HepG2 (cell line): ENCODE results near the gene TNFRSF6B. TPM values are rescaled to one million over a fixed set of nuclear protein-coding genes. Genes with fewer than 3 reads are reported as not detected.

Experiments used
- HMG20A ChIP-seq: IDR thresholded peaks from 2 replicates; pipeline ENCODE4 v1.6.1; 2016; ENCODE audit warnings: borderline replicate concordance
- HNRNPH1 ChIP-seq: fragments of 200-400 bp; formaldehyde crosslinking; optimal IDR thresholded peaks from 2 replicates; pipeline ENCODE3; 2017; ENCODE audit warnings: mild to moderate bottlenecking, low read depth, low read length
- IRX3 ChIP-seq: sonication (generic); formaldehyde crosslinking; IDR thresholded peaks from 2 replicates; pipeline ENCODE4 v1.8.1; 2023; ENCODE audit warnings: mild to moderate bottlenecking, low read depth, missing genetic modification reagents, borderline replicate concordance
- MBNL3 ChIP-seq: fragments of 250-450 bp; sonication (Bioruptor Pico); conservative IDR thresholded peaks from 2 replicates; pipeline ENCODE4 v1.8.0; 2022; ENCODE audit warnings: mild to moderate bottlenecking, inconsistent platforms
- MED8 ChIP-seq: sonication (generic); formaldehyde crosslinking; IDR thresholded peaks from 2 replicates; pipeline ENCODE4 v1.8.1; 2023; ENCODE audit warnings: mild to moderate bottlenecking, missing genetic modification reagents; ENCODE audit not compliant: insufficient replicate concordance
- NR3C1 ChIP-seq: sonication (generic); formaldehyde crosslinking; IDR thresholded peaks from 2 replicates; pipeline ENCODE4 v1.4.0; 2020; ENCODE audit warnings: missing genetic modification reagents
- POLR2AphosphoS5 ChIP-seq: IDR thresholded peaks from 2 replicates; pipeline ENCODE4 v1.6.1; 2012; ENCODE audit warnings: low read depth, low read length
- TBL1XR1 ChIP-seq: fragments of 150-350 bp; IDR thresholded peaks from 2 replicates; pipeline ENCODE4 v1.6.1; 2014; ENCODE audit warnings: borderline replicate concordance, low read length; ENCODE audit not compliant: partially characterized antibody
- THRA ChIP-seq: sonication (generic); formaldehyde crosslinking; IDR thresholded peaks from 2 replicates; pipeline ENCODE4 v1.4.0; 2020; ENCODE audit warnings: missing genetic modification reagents, borderline replicate concordance
- ZBTB14 ChIP-seq: sonication (generic); formaldehyde crosslinking; IDR thresholded peaks from 2 replicates; pipeline ENCODE4 v1.4.0; 2020; ENCODE audit warnings: missing genetic modification reagents
- ZBTB38 ChIP-seq: sonication (generic); formaldehyde crosslinking; IDR thresholded peaks from 2 replicates; pipeline ENCODE4 v1.5.1; 2020; ENCODE audit warnings: mild to moderate bottlenecking, missing genetic modification reagents
- ZNF230 ChIP-seq: sonication (generic); formaldehyde crosslinking; IDR thresholded peaks from 2 replicates; pipeline ENCODE4 v1.4.0; 2020; ENCODE audit warnings: mild to moderate bottlenecking, missing genetic modification reagents
- ZNF253 ChIP-seq: sonication (generic); formaldehyde crosslinking; IDR thresholded peaks from 2 replicates; pipeline ENCODE4 v1.8.0; 2022; ENCODE audit warnings: mild to moderate bottlenecking, missing genetic modification reagents, borderline replicate concordance
- ZNF451 ChIP-seq: sonication (generic); formaldehyde crosslinking; IDR thresholded peaks from 2 replicates; pipeline ENCODE4 v1.5.0; 2020; ENCODE audit warnings: mild to moderate bottlenecking, missing genetic modification reagents
- ZNF709 ChIP-seq: sonication (generic); formaldehyde crosslinking; IDR thresholded peaks from 2 replicates; pipeline ENCODE4 v1.5.0; 2020; ENCODE audit warnings: mild to moderate bottlenecking, missing genetic modification reagents
- polyA plus RNA-seq, 8 experiments: library from polyadenylated mRNA; depleted of rRNA in 3 of 8; stranded (reverse) in 7 of 8; unstranded in 1 of 8; fragments of >200 nt; fragmentation: Illumina TruSeq in 4 of 8; extraction: Trizol in 4 of 8; gene quantifications; 2 replicates each; pipeline versions ENCODE4 v1.2.1 to v1.2.3, GENCODE V29; 2011 to 2016; ENCODE audit warnings: low read depth in 4 of 8, missing spikeins in 1 of 8, mixed read lengths in 1 of 8; ENCODE audit not compliant: insufficient read depth in 1 of 8
- total RNA-seq, 5 experiments: library from RNA; depleted of rRNA; stranded (reverse); fragments of >200 nt; fragmentation: Illumina TruSeq; extraction: Trizol; gene quantifications; 2 replicates each; pipeline ENCODE4 v1.2.3, GENCODE V29; 2016; ENCODE audit warnings: low read depth in 1 of 5
- TF ChIP-seq, protein P1 (sequence below): sonication (generic); formaldehyde crosslinking; IDR thresholded peaks from 2 replicates; pipeline ENCODE4 v1.4.0; 2020; ENCODE audit warnings: missing genetic modification reagents
- TF ChIP-seq, protein P2 (sequence below): sonication (generic); formaldehyde crosslinking; IDR thresholded peaks from 2 replicates; pipeline ENCODE4 v1.9.0; 2021; ENCODE audit warnings: missing genetic modification reagents, borderline replicate concordance

Gene TNFRSF6B
- total and polyA plus RNA-seq, 2 of the 13 experiments (the other 11 are each of a cell fraction or from before 2014, with no cell fraction given), result 0.24 TPM; not detected in 1

DNA sequence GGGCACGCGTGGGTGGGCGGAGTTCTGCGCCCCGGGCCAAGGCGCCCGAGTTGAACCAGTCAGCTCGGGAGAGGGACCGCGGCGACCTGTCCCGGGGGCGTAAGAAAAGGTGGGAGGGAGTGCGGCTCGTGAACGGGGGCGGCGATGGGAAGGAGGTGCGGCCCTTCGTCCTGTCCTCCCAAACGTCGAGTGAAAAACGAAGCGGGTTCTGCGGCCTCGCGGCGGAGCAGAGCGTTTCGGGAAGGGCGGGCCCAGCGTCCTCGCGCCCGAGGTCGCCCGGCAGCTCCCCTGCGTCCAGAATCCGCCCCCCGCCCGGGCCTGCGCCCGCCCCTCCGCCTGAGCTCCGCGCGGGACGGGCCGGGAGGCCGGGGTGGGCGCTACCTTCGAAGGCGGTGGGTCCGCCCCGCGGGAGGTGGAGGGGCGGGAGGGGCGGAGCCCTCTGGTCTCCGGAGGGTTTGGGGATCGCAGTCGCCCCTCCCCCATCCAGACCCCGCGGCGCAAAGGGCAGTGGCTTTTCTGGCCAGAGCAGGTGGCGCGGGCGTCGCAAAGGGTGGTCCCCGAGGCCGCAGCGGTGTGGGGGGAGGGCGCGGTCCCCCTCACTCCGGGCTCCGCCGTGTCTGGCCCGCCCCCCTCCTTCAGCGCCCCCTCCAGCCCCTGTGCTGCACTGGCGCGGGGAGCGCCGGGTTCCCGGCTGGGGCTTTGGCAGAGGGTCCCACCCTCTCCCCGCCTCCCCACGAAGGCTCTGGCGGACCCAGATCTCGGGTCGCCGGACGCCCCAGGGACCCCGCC, 44.1 kb upstream of the TNFRSF6B start (continued):
- no peak; the same call in 1 of the 2 replicates for TF ChIP-seq ZNF253 (CRISPR knock-in tag)
- TF ChIP-seq TBL1XR1, result no peak
- TF ChIP-seq HMG20A (CRISPR knock-in tag), result no peak
- peak; percentile 73 for TF ChIP-seq MED8 (CRISPR knock-in tag)
- TF ChIP-seq, protein P1, sequence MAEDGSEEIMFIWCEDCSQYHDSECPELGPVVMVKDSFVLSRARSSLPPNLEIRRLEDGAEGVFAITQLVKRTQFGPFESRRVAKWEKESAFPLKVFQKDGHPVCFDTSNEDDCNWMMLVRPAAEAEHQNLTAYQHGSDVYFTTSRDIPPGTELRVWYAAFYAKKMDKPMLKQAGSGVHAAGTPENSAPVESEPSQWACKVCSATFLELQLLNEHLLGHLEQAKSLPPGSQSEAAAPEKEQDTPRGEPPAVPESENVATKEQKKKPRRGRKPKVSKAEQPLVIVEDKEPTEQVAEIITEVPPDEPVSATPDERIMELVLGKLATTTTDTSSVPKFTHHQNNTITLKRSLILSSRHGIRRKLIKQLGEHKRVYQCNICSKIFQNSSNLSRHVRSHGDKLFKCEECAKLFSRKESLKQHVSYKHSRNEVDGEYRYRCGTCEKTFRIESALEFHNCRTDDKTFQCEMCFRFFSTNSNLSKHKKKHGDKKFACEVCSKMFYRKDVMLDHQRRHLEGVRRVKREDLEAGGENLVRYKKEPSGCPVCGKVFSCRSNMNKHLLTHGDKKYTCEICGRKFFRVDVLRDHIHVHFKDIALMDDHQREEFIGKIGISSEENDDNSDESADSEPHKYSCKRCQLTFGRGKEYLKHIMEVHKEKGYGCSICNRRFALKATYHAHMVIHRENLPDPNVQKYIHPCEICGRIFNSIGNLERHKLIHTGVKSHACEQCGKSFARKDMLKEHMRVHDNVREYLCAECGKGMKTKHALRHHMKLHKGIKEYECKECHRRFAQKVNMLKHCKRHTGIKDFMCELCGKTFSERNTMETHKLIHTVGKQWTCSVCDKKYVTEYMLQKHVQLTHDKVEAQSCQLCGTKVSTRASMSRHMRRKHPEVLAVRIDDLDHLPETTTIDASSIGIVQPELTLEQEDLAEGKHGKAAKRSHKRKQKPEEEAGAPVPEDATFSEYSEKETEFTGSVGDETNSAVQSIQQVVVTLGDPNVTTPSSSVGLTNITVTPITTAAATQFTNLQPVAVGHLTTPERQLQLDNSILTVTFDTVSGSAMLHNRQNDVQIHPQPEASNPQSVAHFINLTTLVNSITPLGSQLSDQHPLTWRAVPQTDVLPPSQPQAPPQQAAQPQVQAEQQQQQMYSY, result 0 out of 2 replicates have a peak, but pooled peaks have one; percentile 22
- TF ChIP-seq, protein P2, sequence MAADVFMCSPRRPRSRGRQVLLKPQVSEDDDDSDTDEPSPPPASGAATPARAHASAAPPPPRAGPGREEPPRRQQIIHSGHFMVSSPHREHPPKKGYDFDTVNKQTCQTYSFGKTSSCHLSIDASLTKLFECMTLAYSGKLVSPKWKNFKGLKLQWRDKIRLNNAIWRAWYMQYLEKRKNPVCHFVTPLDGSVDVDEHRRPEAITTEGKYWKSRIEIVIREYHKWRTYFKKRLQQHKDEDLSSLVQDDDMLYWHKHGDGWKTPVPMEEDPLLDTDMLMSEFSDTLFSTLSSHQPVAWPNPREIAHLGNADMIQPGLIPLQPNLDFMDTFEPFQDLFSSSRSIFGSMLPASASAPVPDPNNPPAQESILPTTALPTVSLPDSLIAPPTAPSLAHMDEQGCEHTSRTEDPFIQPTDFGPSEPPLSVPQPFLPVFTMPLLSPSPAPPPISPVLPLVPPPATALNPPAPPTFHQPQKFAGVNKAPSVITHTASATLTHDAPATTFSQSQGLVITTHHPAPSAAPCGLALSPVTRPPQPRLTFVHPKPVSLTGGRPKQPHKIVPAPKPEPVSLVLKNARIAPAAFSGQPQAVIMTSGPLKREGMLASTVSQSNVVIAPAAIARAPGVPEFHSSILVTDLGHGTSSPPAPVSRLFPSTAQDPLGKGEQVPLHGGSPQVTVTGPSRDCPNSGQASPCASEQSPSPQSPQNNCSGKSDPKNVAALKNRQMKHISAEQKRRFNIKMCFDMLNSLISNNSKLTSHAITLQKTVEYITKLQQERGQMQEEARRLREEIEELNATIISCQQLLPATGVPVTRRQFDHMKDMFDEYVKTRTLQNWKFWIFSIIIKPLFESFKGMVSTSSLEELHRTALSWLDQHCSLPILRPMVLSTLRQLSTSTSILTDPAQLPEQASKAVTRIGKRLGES (CRISPR knock-in tag), result peak; percentile 31; the same call in 1 of the 2 replicates
- TF ChIP-seq ZNF230 (CRISPR knock-in tag), result peak; percentile 7; the same call in 1 of the 2 replicates
- TF ChIP-seq ZNF709 (CRISPR knock-in tag), result 0 out of 2 replicates have a peak, but pooled peaks have one; percentile 35
- peak; percentile 90 for TF ChIP-seq IRX3
- TF ChIP-seq THRA (CRISPR knock-in tag), result peak; percentile 21; the same call in 1 of the 2 replicates
- TF ChIP-seq HNRNPH1, result no peak
- no peak for TF ChIP-seq MBNL3 (CRISPR knock-in tag)
- no peak for TF ChIP-seq ZBTB38 (CRISPR knock-in tag)
- TF ChIP-seq NR3C1, result no peak
- peak; percentile 54 for TF ChIP-seq POLR2AphosphoS5
- TF ChIP-seq ZBTB14 (CRISPR knock-in tag), result peak; percentile 59; the same call in 1 of the 2 replicates
- peak; percentile 62; the same call in 1 of the 2 replicates for TF ChIP-seq ZNF451 (CRISPR knock-in tag)
